Measurements from ENCODE around the gene CRACDL.

DNA sequence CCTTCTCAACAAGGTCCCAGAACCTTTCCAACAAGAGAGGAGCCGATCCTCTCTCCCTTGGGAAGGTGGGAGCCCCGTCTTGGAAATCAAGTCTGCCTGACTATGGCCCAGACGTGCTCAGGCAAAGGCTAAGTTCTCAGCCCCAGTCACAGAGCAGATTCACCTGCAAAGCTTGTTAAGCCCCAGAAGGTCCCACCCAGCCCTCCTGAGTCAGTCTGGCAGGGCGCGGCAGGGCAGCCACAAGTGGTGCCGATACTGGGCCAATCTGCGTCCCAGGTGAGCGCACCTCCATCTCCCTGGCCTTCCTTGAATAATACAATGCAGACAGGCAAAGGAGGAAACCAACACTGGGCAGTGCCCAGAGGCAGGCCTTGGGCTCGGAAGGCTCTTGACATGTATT, 15.0 kb downstream of the CRACDL start:
- TF ChIP-seq CSDC2 (CRISPR knock-in tag; IDR thresholded peaks at IDR 0.05) (no peak), TOX (CRISPR knock-in tag; IDR thresholded peaks at IDR 0.05; ENCODE audit: borderline replicate concordance) (no peak)

Measured in SK-N-SH treated with all-trans-retinoic acid at 6 μM for 48 hours (cell line).